Testis (tissue), 3 donors: ENCODE data around the gene RSAD2. TPM values are rescaled to one million over a fixed set of nuclear protein-coding genes. Genes with fewer than 3 reads are reported as not detected.

ENCODE experiments used
- DNase-seq: peaks from one replicate; pipeline ENCODE4 v3.0.0-alpha.2; 2019
- H3K27ac ChIP-seq, 2 donors: fragments of 200-600 bp; sonication (generic); one replicate each; pipeline ENCODE4 v1.5.1; 2019
- H3K27me3 ChIP-seq: fragments of 200-600 bp; sonication (generic); one replicate; pipeline ENCODE4 v1.5.1; 2019
- H3K36me3 ChIP-seq: fragments of 200-600 bp; sonication (generic); one replicate; pipeline ENCODE4 v1.5.1; 2017; ENCODE audit warnings: low read depth; ENCODE audit errors: missing control alignments
- H3K4me1 ChIP-seq: fragments of 200-600 bp; sonication (generic); one replicate; pipeline ENCODE4 v1.5.1; 2019
- H3K4me3 ChIP-seq, 2 donors: fragments of 200-600 bp; sonication (generic); one replicate each; pipeline ENCODE4 v1.5.1; 2017 to 2019
- H3K9me3 ChIP-seq: fragments of 200-600 bp; sonication (generic); one replicate; pipeline ENCODE4 v1.5.1; 2017
- POLR2A ChIP-seq: fragments of 450-650 bp; IDR thresholded peaks from one replicate; pipeline ENCODE4 v1.6.1; 2017; ENCODE audit warnings: antibody characterized with exemption, mild to moderate bottlenecking, moderate library complexity
- WGBS, 2 donors: methylation state at CpG; one replicate each; pipeline ENCODE4 v1.1.5; 2018; 5-methylcytosine and 5-hydroxymethylcytosine counted together
- intact Hi-C: fragments of 100-400 bp; cut with DNase I; formaldehyde crosslinking; loops from one replicate; pipeline ENCODE4 v1.15.1; 2023; ENCODE audit warnings: low total_unique reads
- polyA plus RNA-seq: library from polyadenylated mRNA; stranded (reverse); fragments of 350-450 nt; fragmentation: Illumina TruSeq; extraction: RNeasy Lipid Tissue Mini Kit (QIAGEN cat#74804); gene quantifications from one replicate; pipeline ENCODE4 v1.2.3, GENCODE V29; 2014; ENCODE audit warnings: low read depth, low replicate concordance; ENCODE audit not compliant: insufficient read depth
- total RNA-seq, 2 donors: library from RNA; depleted of rRNA; stranded (reverse); fragments of >200 nt; gene quantifications; one replicate each; pipeline ENCODE4 v1.2.3, GENCODE V29; 2016
- TF ChIP-seq, protein P1 (sequence below), 3 experiments: fragments of 450-650 bp in 2 of 3; fragments of 200-600 bp in 1 of 3; sonication (generic) in 1 of 3; IDR thresholded peaks; one replicate each; pipeline ENCODE4 v1.5.1; 2016 to 2019; ENCODE audit warnings: antibody characterized with exemption in 3 of 3, mild to moderate bottlenecking in 2 of 3, moderate library complexity in 1 of 3

Gene RSAD2
- total and polyA plus RNA-seq, 3 donors from 2014 or later, result 2.3 to 5.5 (median 4.4) TPM

GRCh38 chr2:6881516-6881915 lies 3.9 kb downstream of the RSAD2 start:
- Histone ChIP-seq H3K27ac (no peak overlapping the region), H3K4me1 (no peaks in the 10 kb centered on the region), H3K4me3 (no peak overlapping the region), H3K36me3 (no peaks in the 10 kb centered on the region), H3K9me3 (no peaks in the 10 kb centered on the region), H3K27me3 (no peaks in the 10 kb centered on the region)
- intact Hi-C loops, result no loop called here
- 92 to 95% methylated on average over 5 of the region's 5 CpGs for WGBS, 2 donors
- DNase-seq, result no peak
- no peak for TF ChIP-seq POLR2A
- TF ChIP-seq, protein P1, sequence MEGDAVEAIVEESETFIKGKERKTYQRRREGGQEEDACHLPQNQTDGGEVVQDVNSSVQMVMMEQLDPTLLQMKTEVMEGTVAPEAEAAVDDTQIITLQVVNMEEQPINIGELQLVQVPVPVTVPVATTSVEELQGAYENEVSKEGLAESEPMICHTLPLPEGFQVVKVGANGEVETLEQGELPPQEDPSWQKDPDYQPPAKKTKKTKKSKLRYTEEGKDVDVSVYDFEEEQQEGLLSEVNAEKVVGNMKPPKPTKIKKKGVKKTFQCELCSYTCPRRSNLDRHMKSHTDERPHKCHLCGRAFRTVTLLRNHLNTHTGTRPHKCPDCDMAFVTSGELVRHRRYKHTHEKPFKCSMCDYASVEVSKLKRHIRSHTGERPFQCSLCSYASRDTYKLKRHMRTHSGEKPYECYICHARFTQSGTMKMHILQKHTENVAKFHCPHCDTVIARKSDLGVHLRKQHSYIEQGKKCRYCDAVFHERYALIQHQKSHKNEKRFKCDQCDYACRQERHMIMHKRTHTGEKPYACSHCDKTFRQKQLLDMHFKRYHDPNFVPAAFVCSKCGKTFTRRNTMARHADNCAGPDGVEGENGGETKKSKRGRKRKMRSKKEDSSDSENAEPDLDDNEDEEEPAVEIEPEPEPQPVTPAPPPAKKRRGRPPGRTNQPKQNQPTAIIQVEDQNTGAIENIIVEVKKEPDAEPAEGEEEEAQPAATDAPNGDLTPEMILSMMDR (IDR thresholded peaks at IDR 0.05), result no peak

DNA sequence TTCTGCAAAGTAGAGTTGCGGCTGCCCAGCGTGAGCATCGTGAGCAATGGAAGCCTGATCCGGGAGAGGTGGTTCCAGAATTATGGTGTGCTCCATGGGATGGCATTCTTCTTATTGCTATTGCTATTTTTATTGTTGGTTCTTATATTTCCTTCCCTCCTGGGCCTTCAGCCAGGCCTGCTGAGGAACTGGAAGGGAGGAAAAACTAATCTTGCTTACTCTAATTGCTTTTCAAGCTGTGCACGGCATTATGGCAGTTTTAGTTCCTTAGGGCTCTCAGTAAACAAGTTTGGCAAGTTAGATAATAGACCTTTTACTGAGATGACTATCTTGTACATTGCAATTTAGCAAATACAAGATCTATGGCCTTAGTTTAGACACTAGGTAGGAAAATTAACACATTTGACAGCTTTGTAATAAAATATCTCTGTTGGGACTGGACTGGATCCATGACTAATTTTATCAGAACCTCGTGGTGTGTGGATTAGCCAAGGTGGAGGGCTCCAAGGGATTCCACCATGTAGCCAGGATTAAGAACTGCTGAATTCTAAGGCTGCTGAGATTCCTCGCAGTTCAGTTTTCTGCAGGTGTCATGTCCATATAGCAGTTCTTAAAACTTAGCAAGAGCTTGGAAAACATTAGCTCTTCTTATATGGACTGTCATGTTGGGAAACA lies 6.0 kb downstream of the RSAD2 start:
- WGBS, 2 donors, result 71% methylated on average over 7 of the region's 7 CpGs
- intact Hi-C loops, result no loop called here
- H3K27ac ChIP-seq, result peak overlapping the region in 1 of 2 donors; percentile 4
- no peaks in the 10 kb centered on the region for H3K9me3 ChIP-seq
- no peak for DNase-seq
- H3K4me3 ChIP-seq, result no peak overlapping the region
- no peaks in the 10 kb centered on the region for H3K27me3 ChIP-seq
- H3K36me3 ChIP-seq, result no peaks in the 10 kb centered on the region
- H3K4me1 ChIP-seq, result no peaks in the 10 kb centered on the region
- no peak for TF ChIP-seq POLR2A
- TF ChIP-seq, protein P1 (IDR thresholded peaks at IDR 0.05), result no peak

DNA sequence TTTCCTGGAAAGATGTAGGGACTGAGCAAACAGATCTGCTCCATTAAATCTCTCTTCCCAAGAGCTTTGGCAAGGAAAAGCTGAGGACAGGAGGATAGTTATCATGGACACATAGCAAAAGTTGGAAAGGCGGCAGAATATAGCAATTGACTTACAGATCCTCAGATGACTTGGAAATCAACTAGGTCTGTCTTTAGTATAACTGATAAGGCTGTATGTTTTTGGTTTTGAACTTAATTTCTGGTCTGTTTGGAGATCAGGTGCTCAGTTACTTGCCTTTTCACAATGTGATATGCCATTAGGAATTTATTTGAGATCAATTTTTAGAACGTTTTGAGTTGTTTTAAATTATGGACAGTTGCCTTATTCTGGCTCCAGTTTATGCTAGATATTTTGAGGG lies 8.0 kb downstream of the RSAD2 start:
- WGBS, 2 donors, result 85 to 96% methylated on average over 2 of the region's 2 CpGs
- no peaks in the 10 kb centered on the region for H3K27me3 ChIP-seq
- no peaks in the 10 kb centered on the region for H3K4me1 ChIP-seq
- H3K4me3 ChIP-seq, result no peak overlapping the region
- no peaks in the 10 kb centered on the region for H3K9me3 ChIP-seq
- no peak for DNase-seq
- H3K36me3 ChIP-seq, result no peaks in the 10 kb centered on the region
- no peak overlapping the region for H3K27ac ChIP-seq
- no peak for TF ChIP-seq POLR2A
- TF ChIP-seq, protein P1 (IDR thresholded peaks at IDR 0.05), result no peak
- intact Hi-C loops, result no loop called here

- WGBS, 2 donors, result 88 to 90% methylated on average over 3 of the region's 3 CpGs
- TF ChIP-seq POLR2A, result no peak
- TF ChIP-seq, protein P1 (IDR thresholded peaks at IDR 0.05), result no peak
- intact Hi-C loops, result no loop called here
- Histone ChIP-seq H3K4me1 (no peaks in the 10 kb centered on the region), H3K27ac (no peak overlapping the region), H3K4me3 (no peak overlapping the region), H3K36me3 (no peaks in the 10 kb centered on the region), H3K9me3 (no peaks in the 10 kb centered on the region), H3K27me3 (no peaks in the 10 kb centered on the region)
- no peak for DNase-seq
Observed at GRCh38 chr2:6885968-6886367, 8.4 kb downstream of the RSAD2 start.

- intact Hi-C loops, result no loop called here
- Histone ChIP-seq H3K27me3 (no peaks in the 10 kb centered on the region), H3K27ac (no peak overlapping the region), H3K4me3 (no peak overlapping the region), H3K4me1 (no peaks in the 10 kb centered on the region), H3K9me3 (no peaks in the 10 kb centered on the region), H3K36me3 (no peaks in the 10 kb centered on the region)
- TF ChIP-seq, protein P1 (IDR thresholded peaks at IDR 0.05), result no peak
- TF ChIP-seq POLR2A, result no peak
- no peak for DNase-seq
- WGBS, 2 donors, result 75 to 78% methylated on average over 3 of the region's 3 CpGs
Observed at GRCh38 chr2:6887751-6888192, 10.2 kb downstream of the RSAD2 start.
